HG02623 (cell line): ENCODE measurements around the gene DNMBP.
A peak's percentile ranks its signal among the peaks of the same experiment; 100 is the strongest.
"Not testable (repeated sequence)": the region's sequence is repeated elsewhere in the genome, so short reads cannot be mapped to it uniquely, and the experiment has no call there.

ENCODE experiments used
- ATAC-seq: cut with Tn5 transposase; IDR thresholded peaks from one replicate; pipeline ENCODE4 v1.9.1; 2021; ENCODE audit warnings: moderate library complexity; ENCODE audit not compliant: unreplicated experiment

The DNMBP gene

DNA sequence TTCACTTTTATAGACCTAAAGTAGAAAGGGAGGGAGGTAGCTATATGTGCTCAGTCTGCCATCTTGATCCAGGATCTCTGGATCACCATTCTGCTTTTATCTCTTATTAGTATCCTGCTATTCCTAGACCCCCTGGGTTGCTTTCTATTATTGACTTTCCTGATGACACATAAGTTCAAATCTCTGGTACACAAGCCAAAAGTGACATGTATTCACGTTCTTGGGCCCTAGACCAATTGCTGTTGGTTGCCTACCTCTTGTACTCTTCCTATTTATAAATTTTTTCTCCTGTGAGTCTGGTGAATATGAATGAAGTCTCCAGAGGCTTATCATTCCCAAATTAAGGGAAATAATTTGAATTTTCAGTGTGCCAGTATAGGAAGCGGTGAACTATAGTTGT is 56.9 kb downstream of the DNMBP start:
- no peak for ATAC-seq

DNA sequence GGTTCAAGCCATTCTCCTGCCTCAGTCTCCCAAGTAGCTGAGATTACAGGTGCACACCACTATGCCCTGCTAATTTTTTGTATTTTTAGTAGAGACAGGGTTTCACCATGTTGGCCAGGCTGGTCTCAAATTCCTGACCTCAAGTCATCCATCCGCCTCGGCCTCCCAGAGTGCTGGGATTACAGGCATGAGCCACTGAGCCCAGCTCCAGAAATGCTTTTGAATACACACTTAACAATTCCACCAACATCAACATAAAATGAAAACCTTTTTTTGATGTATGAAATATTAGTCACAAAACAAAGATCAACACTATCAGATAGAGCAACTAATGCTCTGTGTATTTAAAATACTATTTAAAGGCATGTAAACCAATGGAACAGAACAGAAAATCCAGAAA is 63.7 kb downstream of the DNMBP start:
- not testable (repeated sequence) for ATAC-seq

DNA sequence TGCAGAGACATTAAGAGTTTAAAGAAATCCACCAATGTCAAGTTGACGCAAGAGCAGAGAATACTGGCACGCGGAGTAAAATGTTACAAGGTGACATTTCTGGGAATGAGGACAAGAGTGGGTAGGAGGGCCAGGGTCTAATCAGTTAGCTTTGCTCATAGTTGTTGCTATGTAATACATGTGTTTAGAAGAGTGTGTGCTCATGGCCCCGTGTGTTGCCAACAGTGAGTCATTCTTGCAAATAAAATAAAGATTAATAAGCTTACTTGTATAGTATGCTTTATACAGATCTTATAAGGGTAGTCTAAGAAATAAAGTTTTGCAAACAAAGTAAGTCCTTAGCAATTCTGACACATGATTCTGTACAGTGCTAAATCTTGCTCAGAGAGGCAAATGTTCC is 64.5 kb downstream of the DNMBP start:
- no peak for ATAC-seq

DNA sequence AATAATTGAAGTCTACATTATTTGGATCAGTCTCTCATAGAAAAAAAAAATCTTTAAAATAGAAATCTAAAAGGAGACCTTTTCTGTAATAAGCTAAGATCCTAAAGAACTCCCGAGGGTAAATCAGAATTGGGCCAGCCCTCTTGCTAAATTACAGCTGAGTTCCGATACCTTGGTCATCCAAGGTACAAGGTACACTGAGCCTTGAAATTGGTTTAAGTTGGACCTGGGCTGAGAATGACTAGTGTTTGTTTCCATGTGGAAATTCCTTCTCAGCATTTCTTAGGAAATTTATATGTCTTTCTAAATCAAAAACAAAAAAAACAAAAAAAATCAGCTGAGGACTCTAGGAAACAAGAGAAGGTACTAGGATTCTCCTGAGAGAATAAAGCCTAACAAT is 64.9 kb downstream of the DNMBP start:
- no peak for ATAC-seq

DNA sequence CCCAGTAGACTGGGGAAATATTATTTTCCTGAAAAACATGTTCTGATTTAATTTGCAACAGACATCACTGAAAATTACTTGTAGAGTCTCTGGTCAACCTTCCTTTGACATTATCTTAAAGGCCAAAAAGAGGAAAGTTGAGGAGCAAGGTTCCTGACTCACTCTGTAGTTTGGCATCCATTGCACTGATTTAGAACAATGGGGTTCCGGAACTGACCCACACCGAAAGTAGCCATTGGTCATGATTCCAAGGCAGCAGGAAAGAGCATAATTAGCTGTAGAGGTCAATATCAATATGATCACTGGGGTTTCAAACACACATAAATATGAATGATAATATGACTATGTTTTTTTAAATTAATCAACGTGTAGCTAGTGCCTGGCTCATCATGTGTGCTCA is 65.8 kb downstream of the DNMBP start:
- ATAC-seq = no peak

DNA sequence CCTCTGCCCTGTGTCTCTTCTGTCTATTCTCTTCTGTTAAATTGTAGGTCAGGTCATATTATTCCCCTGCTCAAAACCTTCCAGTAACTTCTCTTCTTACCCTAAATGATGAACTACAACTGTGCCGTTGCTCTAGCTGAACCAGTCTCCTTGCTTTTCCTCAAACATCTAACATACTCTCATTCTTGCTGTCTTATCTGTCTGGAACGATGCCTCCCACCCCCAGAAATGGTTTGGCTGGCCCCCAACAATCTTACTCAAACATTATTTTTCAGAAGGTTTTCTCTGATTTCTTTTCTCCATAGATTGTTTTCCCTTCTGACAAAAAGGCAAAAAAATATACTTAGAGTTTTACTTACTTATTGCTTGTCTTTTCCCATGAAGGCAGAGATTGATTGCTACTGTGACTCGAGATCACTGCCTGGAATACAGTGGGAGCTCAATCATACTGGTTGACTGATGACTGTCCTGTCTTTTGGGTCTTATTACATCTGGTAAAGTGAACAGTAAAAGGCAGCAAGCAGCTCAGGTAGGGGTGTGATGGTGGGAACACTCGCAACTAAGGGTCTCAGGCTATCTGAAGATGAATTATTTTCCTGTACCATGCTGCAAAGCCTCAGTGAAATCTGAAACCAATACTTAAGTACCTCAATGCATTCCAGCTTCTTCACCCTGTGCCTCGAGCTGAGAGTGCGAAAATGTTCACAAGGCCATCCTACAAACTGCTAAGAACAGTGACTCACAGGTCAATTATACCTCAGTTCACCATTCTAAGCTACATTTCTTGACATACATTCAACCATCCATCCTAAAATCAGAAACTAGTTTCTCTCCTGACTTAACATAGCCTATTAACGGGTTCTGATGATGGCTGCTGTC is 67.6 kb downstream of the DNMBP start:
- no peak for ATAC-seq

DNA sequence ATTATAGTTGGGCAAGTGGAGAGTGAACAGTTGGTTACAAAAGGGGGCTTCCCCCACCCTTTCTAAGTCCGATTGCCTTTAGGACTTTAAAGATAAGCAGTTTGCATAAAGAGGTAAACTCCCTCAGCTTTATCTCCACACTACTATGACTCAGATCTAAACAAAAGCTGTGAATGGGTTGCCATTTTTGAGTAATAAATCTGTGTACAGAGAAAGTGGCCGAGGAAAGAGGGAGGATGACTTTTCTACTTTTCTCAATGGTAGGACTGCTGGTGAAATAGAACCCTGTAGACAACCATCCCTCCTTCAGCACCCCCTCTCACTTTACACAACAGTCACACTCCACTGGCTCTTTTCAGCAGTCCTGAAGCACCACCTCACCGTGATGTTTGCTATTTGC is 71.2 kb downstream of the DNMBP start:
- ATAC-seq = peak; percentile 85

DNA sequence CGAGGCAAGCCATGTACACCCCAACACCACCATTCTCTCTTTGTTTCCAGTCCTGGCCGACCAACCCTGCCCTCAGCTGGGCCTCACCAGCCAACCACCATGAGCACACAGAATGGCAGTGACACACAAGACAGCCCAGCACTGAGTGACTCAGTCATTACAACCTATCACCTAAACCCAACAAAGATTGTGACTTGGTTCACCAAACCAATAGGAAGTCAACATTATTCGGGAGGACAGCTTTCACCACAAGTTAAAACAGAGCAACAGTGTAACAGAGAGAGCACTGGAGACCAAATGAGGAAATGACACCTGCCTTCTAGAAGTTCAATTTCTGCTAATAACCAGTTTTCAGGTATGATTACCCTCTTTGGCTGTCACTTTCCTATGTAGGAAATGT is 72.1 kb downstream of the DNMBP start:
- ATAC-seq = no peak

DNA sequence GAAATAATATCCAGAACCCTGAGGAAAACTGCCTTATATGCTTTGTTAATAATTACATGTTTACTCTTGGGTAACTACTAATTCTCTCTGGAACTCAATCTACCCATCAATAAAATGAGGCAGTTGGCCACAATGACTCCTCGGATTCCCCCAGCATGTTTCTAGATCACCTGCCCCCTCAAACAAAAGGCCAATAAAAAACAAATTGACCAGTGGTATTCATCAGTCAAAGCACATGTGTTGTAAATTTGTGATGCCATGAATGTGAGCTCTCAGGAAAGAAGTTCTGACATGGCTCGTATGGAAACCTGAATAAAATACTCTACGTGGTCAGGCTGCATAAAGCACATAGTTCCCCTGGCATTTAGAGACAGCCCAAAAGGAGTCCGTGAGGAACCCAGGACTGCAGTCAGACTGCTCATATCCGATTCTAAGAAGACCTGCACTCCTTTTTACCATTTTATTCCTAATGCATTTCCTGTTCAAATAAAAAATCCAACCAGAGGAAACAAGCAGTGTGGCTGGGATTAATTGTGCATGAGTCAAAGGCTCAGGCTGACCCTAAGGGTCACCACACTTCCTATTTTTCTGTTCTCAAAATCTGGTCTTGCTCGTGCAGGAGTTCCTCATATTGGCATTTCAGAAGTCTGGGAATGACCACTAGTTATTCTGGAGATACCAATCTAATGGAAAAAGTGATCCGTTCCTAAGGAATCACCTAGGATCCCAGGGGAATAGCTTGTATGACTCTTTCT is 77.4 kb downstream of the DNMBP start:
- not testable (repeated sequence) for ATAC-seq

DNA sequence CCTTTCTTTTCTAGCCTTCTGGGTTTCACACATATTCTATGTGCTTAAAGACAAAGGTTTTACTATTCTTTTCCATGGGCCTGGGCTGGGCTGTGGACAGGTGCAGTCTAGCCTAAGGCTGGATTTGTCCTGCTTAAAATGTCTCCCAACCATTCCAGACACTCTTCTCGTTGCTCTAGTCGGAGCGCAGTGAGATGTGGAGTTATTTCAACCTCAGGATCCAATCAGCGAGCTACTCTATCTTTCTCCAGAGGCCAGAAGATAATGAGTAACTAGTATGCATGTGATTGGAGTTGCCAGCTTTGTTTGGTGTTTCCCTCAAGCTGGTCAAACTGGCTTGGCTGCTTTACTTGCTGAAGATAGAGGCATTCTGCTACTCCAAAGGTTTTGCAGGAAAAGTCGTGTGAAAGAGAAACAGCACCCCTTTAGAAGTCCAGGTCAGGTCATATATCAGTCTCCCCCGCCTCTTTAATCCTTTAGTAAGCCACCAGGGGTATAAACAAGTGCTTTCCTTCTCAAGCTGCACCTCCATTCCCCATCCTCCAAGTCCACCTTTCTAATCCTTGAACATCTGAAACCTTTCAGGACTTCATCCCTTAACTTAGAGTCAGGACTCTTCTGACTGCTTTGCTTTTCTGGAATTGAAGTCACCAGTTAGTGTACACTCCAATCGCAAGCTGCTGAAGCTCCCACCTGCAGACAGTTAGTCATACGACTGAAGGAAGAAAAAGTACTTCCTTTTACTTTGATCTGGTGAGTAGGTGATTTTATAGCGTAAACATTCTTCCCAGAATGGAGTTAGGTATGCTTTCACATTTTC is 78.8 kb downstream of the DNMBP start:
- ATAC-seq = no peak

DNA sequence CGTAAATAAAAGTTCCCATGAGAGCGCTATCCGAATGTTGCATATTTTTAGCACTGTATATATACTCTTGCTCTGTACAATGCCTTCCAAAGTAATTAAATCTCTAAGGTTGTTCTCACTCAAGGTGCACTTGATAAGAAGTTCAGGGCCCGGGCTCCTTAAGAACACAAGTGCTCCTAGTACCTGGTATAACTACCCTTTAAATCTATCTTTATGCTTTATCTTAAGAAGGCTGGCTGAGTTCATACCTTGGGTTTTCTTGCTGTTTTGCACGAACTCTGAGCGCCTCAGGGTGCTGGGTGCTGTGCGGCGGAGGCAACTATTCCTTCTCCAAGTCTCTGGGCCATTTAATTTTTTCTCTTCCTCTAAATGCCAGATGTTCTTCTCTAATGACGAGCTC is 80.4 kb downstream of the DNMBP start:
- ATAC-seq = no peak

DNA sequence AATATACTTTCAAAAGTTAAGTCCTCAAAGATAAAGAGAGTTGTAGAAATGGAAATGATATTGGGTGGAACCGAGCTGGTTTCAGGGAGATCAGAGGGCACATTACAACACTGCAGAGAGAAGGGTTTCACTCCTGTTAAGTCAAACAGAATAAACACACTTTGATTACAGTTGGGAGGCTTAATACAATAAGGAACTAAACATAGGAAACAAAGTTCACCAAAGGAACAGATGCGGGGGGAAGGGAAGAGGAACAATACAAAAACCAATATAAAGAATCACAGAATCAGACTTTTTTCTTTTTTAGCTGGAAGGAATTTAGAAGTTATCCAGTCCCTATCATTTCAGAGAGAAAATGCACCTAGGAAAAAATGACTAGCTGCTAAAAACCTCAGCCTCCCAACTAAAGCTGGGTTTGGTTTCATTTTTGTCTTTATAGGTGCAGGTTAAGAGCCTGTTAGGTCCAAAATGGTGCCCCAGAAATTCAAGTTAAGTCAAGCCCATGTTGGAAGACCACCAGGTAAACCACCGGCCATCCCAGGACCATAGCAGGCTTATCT is 81.9 kb downstream of the DNMBP start:
- ATAC-seq = no peak

DNA sequence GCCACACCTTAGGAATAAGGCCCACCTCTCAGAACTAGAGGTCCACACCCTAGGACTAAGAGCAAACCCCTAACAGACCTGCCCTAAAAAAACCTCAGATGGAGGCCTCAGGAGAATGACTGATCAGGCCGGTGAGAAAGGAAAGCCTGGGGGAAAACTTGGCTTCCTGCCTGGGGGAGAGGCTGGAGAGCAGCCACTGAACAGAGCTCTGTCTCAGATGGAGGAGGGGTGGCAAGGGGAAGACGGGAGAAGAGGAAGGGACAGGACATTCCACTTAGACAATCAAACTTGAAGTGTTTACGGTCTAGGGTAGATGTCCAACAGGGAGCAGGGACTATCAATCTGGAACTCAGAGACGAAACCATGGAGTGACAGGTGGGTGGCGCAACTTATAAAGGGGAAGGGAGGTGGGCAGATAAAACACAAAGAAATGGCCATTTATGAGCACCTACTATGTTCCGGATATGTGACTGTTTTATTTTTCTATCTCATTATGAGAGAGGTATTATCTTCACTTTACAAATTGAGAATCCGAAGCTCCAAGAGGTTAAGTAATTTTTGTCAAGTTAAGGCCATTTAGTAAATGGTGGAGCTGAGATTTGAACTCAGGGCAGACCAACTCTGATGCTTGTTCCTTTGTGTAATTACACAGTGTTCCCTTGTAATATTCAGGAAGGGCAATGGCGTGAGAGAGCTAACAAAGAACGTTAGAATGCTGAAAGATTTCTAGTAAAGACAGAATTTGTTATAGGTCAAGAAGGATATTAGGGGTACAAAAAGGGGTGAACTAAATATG is 82.6 kb downstream of the DNMBP start:
- ATAC-seq = no peak

DNA sequence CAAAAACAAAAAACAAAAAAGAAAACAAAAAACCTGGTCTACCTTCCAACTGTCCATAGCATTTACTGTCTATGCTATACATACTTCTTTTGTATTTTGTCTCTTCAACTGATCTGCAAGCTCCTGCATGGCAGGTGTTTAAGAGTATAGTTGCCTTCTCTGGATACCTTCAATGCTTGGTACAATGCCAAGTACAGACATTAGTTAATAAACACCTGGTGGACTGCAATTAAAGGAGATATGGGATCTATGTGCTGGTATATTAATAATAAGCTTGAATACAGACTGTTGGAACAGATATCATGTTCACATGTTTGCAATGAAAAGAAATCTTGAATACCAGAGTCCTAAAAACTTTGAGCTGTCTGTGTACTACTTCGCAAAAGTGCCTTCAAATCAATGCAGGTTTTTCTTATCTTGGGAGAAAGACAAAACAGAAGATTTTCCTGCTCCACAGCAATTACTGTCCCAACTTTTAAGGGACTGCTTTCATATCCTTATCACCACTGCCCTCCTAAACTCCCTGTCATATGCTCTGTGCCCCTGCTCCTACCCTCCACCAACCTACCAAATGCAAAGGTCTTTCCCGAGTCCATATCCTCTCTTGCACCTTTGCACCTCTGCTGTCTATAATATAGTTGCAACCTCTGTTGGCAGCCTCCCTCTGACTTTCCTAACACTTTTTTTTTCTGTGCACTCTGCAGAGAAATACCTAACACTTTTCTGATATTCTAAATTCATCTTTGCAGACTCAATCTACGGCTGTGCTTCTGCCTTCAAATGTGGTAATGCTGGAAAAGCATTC is 85.1 kb downstream of the DNMBP start:
- ATAC-seq = no peak

DNA sequence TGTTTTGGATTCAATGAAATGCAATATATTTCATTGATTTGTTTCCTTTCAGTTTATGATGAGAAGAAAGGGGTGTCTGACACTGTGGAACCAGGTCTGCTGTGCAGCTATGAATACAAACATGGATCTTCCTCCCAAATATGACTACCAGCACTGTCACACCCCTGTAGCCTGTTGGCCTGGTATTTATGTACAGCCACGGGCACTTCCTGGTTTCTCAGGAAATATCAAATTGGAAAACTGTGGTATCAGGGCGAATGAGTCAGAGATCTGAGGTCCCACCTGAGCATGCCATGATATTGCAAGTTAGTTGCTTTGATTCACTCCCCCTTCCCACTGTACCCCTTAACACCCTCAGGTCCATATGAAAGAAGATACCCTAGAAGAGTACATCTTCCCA is 87.8 kb downstream of the DNMBP start:
- ATAC-seq = no peak

DNA sequence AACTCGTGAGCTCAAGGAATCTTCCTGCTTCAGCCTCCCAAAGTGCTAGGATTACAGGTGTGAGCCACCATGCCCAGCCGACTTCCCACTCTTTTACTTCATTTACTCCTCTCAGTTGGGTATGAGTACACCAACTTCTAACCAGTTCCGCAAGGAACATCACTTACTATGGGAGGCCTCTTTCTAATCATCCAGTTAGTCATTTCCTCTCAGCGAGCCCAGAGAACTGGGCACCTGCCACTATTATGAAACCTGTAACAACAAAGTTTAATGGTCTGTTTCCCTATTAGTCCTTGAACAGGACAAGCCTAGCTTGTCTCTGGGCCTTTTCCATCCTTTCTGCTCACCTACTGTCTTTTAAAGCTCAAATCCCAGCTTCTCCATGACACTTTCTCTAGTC is 88.8 kb downstream of the DNMBP start:
- no peak for ATAC-seq

DNA sequence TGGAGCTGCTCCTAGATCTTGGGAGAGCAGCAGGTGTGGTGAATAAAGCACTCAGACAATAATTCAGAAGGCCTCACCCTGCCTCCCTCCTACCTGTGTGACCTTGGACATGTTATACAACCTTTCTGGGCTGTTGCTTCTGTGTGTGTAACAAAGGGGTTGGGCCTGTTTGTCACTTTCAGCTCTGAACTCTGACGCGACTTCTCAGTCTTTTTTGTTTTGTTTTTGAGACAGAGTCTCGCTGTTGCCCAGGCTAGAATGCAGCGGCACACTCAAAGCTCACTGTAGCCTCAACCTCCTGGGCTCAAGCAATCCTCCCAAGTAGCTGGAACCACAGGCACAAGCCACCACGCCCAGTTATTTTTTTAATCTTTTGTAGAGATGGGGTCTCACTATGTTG is 89.3 kb downstream of the DNMBP start:
- no peak for ATAC-seq

DNA sequence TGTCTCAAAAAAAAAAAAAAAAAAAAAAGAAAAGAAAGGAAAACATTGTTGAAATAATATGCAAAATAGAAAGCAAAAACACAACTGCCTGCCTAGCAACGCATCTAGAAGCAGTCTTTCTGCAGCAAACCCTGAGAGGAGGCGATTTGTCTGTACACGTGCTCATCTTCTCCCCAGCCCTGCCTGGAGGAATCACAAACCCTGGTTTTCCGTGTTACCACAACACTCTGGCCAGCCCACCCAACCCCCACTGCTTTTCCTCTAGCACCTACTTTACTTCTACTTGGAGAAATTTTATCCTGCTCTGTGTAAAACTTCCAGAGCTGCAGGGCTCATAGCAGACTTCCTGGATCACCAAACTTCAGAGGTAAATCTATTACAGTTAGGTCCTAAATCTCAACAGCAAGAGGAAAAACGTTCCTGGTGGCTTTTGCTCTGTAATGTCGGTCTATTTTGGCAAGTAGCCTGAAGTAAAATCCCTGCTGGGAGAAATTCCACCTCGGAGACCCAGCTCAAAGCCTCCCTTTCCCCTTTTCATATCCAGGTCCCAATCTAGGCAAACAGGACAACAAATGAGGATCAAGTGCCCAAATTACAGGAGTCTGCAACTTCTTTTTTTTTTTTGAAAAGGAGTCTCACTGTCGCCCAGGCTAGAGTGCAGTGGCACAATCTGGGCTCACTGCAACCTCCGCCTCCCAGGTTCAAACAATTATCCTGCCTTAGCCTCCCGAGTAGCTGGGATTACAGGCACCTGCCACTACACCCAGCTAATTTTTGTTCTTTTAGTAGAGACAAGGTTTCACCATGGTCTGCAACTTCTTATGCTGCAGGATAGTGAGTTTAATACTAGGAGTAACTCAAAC is 91.6 kb downstream of the DNMBP start:
- no peak for ATAC-seq

DNA sequence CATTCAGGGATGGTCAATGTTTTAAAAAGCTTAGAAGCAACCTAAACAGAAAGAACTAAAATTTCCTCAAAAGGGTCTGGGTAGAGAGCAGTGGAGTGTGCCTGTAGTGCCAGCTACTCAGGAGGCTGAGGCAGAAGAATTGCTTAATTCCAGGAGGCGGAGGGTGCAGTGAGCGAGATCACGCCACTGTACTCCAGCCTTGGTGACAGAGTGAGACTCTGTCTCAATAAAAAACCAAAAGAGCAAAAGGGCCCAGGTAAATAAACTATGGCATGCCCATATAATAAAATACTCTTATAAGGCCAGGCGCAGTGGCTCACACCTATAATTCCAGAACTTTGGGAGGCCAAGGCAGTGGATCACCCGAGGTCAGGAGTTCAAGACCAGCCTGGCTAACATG is 93.0 kb downstream of the DNMBP start:
- no peak for ATAC-seq
